HCT116 (cell line): ENCODE measurements around the gene DDO. TPM values are rescaled to one million over a fixed set of nuclear protein-coding genes. Genes with fewer than 3 reads are reported as not detected.

Experiments
- ATAC-seq: fragments of 200-7000 bp; cut with Tn5 transposase; 2 replicates; pipeline ENCODE4 v1.9.1; 2020; ENCODE audit warnings: mild to moderate bottlenecking, moderate library complexity
- BruUV-seq: library from RNA; stranded (reverse); fragments of 400-500 nt; replicated peaks from 2 replicates; lab custom pipeline; 2021; lab: Mats Ljungman, UMichigan
- CTCF ChIA-PET: fragments of 300-600 bp; sonication (Branson Sonifier 250); formaldehyde crosslinking; loops from one replicate; lab custom pipeline; 2021; ENCODE audit warnings: antibody characterized with exemption; lab: Charles Lee
- POLR2A ChIA-PET: fragments of 300-600, 350-600 bp; sonication (Branson Sonifier 250); formaldehyde crosslinking; loops from one replicate; lab custom pipeline; 2021; ENCODE audit warnings: antibody characterized with exemption; lab: Charles Lee
- RAD21 ChIA-PET, 2 experiments: fragments of 300-600 bp; sonication (Branson Sonifier 250); formaldehyde crosslinking; loops; one replicate each; lab custom pipeline; 2023; ENCODE audit warnings: low total read pairs in 2 of 2; ENCODE audit not compliant: uncharacterized antibody in 2 of 2, unreplicated experiment in 2 of 2, low non-redundant PET in 1 of 2; lab: Charles Lee
- DNase-seq: peaks from one replicate; pipeline ENCODE4 v3.0.0-alpha.2; 2010; ENCODE audit warnings: low read depth, low spot score
- H2AFZ ChIP-seq: fragments of 200-600 bp; shearing (Covaris generic), sonication (generic); 2 replicates; pipeline ENCODE4 v1.6.1; 2017; ENCODE audit warnings: low read depth, mixed run types, mixed read lengths, antibody characterized with exemption, low read length; ENCODE audit not compliant: poor library complexity, severe bottlenecking
- H3K27ac ChIP-seq: 2 replicates; pipeline ENCODE4 v1.5.1; 2012; ENCODE audit warnings: low read depth, low read length
- H3K27me3 ChIP-seq: fragments of 200-600 bp; sonication (generic); 2 replicates; pipeline ENCODE4 v1.6.1; 2016; ENCODE audit warnings: mixed run types, low read length, mixed read lengths; ENCODE audit not compliant: insufficient read depth
- H3K36me3 ChIP-seq, 2 experiments: fragments of 200-500 bp in 1 of 2; fragments of 200-600 bp in 1 of 2; sonication (Bioruptor generic) in 1 of 2; sonication (generic) in 1 of 2; 2 replicates each; pipeline versions ENCODE4 v1.5.1 to v1.6.1; 2014 to 2016; ENCODE audit warnings: low read length in 2 of 2, inconsistent platforms in 1 of 2, mixed read lengths in 1 of 2, mixed run types in 1 of 2; ENCODE audit not compliant: insufficient read depth in 2 of 2, control insufficient read depth in 1 of 2
- H3K4me1 ChIP-seq, 2 experiments: fragments of 200-600 bp in 1 of 2; sonication (generic) in 1 of 2; 2 replicates each; pipeline versions ENCODE4 v1.5.1 to v1.6.1; 2012 to 2017; ENCODE audit warnings: low read length in 2 of 2, inconsistent platforms in 1 of 2, mild to moderate bottlenecking in 1 of 2, mixed read lengths in 1 of 2, mixed run types in 1 of 2, moderate library complexity in 1 of 2; ENCODE audit not compliant: insufficient read depth in 2 of 2, control insufficient read depth in 1 of 2
- H3K4me2 ChIP-seq: fragments of 200-600 bp; sonication (generic); 2 replicates; pipeline ENCODE4 v1.6.1; 2017; ENCODE audit warnings: mixed run types, low read length, mixed read lengths
- H3K4me3 ChIP-seq, 2 experiments: fragments of 200-600 bp in 1 of 2; sonication (generic) in 1 of 2; replicated peaks in 1 of 2; 2 replicates each; pipeline ENCODE4 v1.5.1; 2011 to 2016; ENCODE audit warnings: low read length in 2 of 2, control low read depth in 1 of 2, low read depth in 1 of 2, mild to moderate bottlenecking in 1 of 2, mixed read lengths in 1 of 2, mixed run types in 1 of 2
- H3K79me2 ChIP-seq: fragments of 200-600 bp; sonication (generic); 2 replicates; pipeline ENCODE4 v1.6.1; 2017; ENCODE audit warnings: mild to moderate bottlenecking, mixed run types, low read length, moderate library complexity, mixed read lengths; ENCODE audit not compliant: insufficient read depth
- H3K9ac ChIP-seq: fragments of 200-600 bp; sonication (generic); 2 replicates; pipeline ENCODE4 v1.6.1; 2016; ENCODE audit warnings: low read length, mixed read lengths
- H3K9me2 ChIP-seq: fragments of 200-600 bp; sonication (generic), shearing (Covaris generic); 2 replicates; pipeline ENCODE4 v1.6.1; 2017; ENCODE audit warnings: mixed run types, mild to moderate bottlenecking, moderate library complexity; ENCODE audit not compliant: insufficient read depth
- H3K9me3 ChIP-seq, 2 experiments: fragments of 200-500 bp in 1 of 2; fragments of 200-600 bp in 1 of 2; sonication (Bioruptor generic) in 1 of 2; sonication (generic) in 1 of 2; 2 replicates each; pipeline ENCODE4 v1.6.1; 2014 to 2017; ENCODE audit warnings: low read length in 2 of 2, mixed read lengths in 2 of 2, inconsistent platforms in 1 of 2, low read depth in 1 of 2, mild to moderate bottlenecking in 1 of 2, mixed run types in 1 of 2, moderate library complexity in 1 of 2; ENCODE audit not compliant: control insufficient read depth in 1 of 2, insufficient read depth in 1 of 2
- H4K20me1 ChIP-seq: fragments of 200-600 bp; sonication (generic), shearing (Covaris generic); 2 replicates; pipeline ENCODE4 v1.6.1; 2017; ENCODE audit warnings: mixed run types, mild to moderate bottlenecking, moderate library complexity; ENCODE audit not compliant: insufficient read depth
- EZH2 ChIP-seq: fragments of 200-600 bp; sonication (generic); IDR thresholded peaks from 2 replicates; pipeline ENCODE4 v1.6.1; 2017; ENCODE audit warnings: antibody characterized with exemption, mixed run types
- EZH2phosphoT487 ChIP-seq: fragments of 200-600 bp; IDR thresholded peaks from 2 replicates; pipeline ENCODE4 v1.6.1; 2018; ENCODE audit warnings: antibody characterized with exemption, borderline replicate concordance
- SIN3A ChIP-seq: IDR thresholded peaks from 2 replicates; pipeline ENCODE4 v1.6.1; 2012; ENCODE audit warnings: low read depth
- SP1 ChIP-seq: IDR thresholded peaks from 2 replicates; pipeline ENCODE4 v1.6.1; 2012; ENCODE audit warnings: low read depth
- SRF ChIP-seq: IDR thresholded peaks from 2 replicates; pipeline ENCODE4 v1.6.1; 2012; ENCODE audit warnings: low read depth
- TCF7L2 ChIP-seq: IDR thresholded peaks from 2 replicates; pipeline ENCODE4 v1.7.0; 2011; ENCODE audit warnings: borderline replicate concordance, inconsistent platforms; ENCODE audit not compliant: insufficient read depth, insufficient read length; ENCODE audit errors: extremely low read depth
- YY1 ChIP-seq: IDR thresholded peaks from 2 replicates; pipeline ENCODE4 v1.6.1; 2011; ENCODE audit warnings: low read length, low read depth, moderate library complexity, mild to moderate bottlenecking; ENCODE audit not compliant: insufficient replicate concordance; ENCODE audit errors: extremely low read depth
- ZFX ChIP-seq: fragments of 450-650 bp; IDR thresholded peaks from 2 replicates; pipeline ENCODE4 v1.6.1; 2017
- intact Hi-C: fragments of 100-400 bp; cut with micrococcal nuclease; formaldehyde crosslinking; loops from 2 replicates; pipeline ENCODE4 v1.10.0; 2022
- total RNA-seq: library from RNA; stranded (reverse); gene quantifications from one replicate; pipeline ENCODE4 v1.2.1, GENCODE V29; 2021; ENCODE audit not compliant: unreplicated experiment
- TF ChIP-seq, protein P1 (sequence below): IDR thresholded peaks from 2 replicates; pipeline ENCODE4 v1.6.1; 2012

The DDO gene
- total RNA-seq, 1 experiment from 2014 or later = not detected

DNA sequence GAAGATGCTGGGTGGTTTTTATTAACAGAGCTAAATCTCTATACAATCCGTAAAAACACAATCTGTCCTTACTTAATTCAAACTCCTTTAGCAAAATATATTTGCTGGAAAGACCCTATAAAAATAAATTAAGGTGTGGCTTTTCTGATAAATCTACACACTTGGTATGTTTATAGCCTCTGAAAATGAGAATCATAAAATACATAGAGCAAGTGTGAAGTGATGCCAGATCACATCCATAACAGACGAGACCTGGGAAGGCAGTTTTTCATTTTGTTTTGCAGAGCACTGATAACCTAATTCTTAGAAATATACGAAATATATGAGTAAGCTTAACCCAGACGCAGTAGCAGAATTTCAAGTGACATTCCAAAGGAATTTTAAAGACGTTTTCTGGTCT, 10.4 kb upstream of the DDO start:
- no peaks in the 10 kb centered on the region for H3K79me2 ChIP-seq
- H3K27me3 ChIP-seq = peaks cover 20% of the 10 kb centered on the region; the same call in 1 of the 2 replicates

DNA sequence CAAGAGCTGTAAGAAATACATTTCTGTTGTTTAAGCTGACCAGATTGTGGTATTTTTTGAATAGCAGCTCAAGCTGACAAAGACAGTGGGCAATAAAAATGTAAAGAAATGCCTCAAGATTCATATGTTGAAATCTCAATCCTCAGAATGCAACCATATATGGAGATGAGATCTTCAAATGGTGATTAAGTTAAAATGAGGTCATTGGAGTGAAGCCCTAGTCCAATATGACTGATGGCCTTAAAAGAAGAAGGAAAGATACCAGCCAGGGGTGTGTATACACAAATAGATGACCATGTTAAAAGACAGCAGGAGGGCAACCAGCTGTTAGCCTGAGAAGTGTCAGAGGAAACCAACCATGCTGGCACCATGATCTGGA, 7.1 kb upstream of the DDO start:
- DNase-seq (no peak), ATAC-seq (no peak)
- H3K79me2 ChIP-seq = no peaks in the 10 kb centered on the region
- H3K4me1 ChIP-seq = no peaks in the 10 kb centered on the region
- H3K9me2 ChIP-seq = no peaks in the 10 kb centered on the region
- no peaks in the 10 kb centered on the region for H4K20me1 ChIP-seq
- ChIA-PET RAD21 (no interaction called here), POLR2A (no interaction called here), CTCF (no interaction called here)
- no peaks in the 10 kb centered on the region for H3K36me3 ChIP-seq
- no peak overlapping the region for H3K27ac ChIP-seq
- H3K9ac ChIP-seq = no peak overlapping the region
- H3K4me2 ChIP-seq = no peak overlapping the region
- TF ChIP-seq EZH2 (no peak), SP1 (no peak)
- no peak overlapping the region for H3K4me3 ChIP-seq
- BruUV-seq = no TSS peak
- peaks cover 19% of the 10 kb centered on the region; the same call in 1 of the 2 replicates for H3K27me3 ChIP-seq
- intact Hi-C loops = no loop called here
- 0 out of 4 replicates have a peak, but pooled peaks cover 0 to 4% of the 10 kb centered on the region in 2 experiments for H3K9me3 ChIP-seq
- H2AFZ ChIP-seq = no peak overlapping the region

More for the DNA sequence above, 10.4 kb upstream of the DDO start:
- Histone ChIP-seq H2AFZ (no peak overlapping the region), H3K4me1 (no peaks in the 10 kb centered on the region), H3K4me3 (no peak overlapping the region), H3K9ac (no peak overlapping the region), H3K27ac (no peak overlapping the region), H3K9me2 (no peaks in the 10 kb centered on the region), H3K4me2 (no peak overlapping the region), H3K36me3 (no peaks in the 10 kb centered on the region)
- ATAC-seq = no peak
- no peak for DNase-seq
- no peak for TF ChIP-seq SIN3A
- TF ChIP-seq YY1 = no peak
- no peak for TF ChIP-seq ZFX
- TF ChIP-seq, protein P1, sequence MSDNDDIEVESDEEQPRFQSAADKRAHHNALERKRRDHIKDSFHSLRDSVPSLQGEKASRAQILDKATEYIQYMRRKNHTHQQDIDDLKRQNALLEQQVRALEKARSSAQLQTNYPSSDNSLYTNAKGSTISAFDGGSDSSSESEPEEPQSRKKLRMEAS = no peak
- no peak for TF ChIP-seq TCF7L2
- no peak for TF ChIP-seq EZH2phosphoT487
- TF ChIP-seq EZH2 = no peak
- no peak for TF ChIP-seq SRF
- TF ChIP-seq, all 23 proteins: peak for 0
- ChIA-PET CTCF (no interaction called here), RAD21 (no interaction called here), POLR2A (no interaction called here)
- no TSS peak for BruUV-seq
- H3K9me3 ChIP-seq = 0 out of 4 replicates have a peak, but pooled peaks cover 0 to 4% of the 10 kb centered on the region in 2 experiments
- intact Hi-C loops = no loop called here
- H4K20me1 ChIP-seq = no peaks in the 10 kb centered on the region
